GM19467 (cell line): ENCODE results near the gene ZNF80.

Experiments
- ATAC-seq: cut with Tn5 transposase; IDR thresholded peaks from one replicate; pipeline ENCODE4 v1.9.1; 2021; ENCODE audit warnings: mild to moderate bottlenecking, moderate library complexity; ENCODE audit not compliant: unreplicated experiment

Gene ZNF80

DNA sequence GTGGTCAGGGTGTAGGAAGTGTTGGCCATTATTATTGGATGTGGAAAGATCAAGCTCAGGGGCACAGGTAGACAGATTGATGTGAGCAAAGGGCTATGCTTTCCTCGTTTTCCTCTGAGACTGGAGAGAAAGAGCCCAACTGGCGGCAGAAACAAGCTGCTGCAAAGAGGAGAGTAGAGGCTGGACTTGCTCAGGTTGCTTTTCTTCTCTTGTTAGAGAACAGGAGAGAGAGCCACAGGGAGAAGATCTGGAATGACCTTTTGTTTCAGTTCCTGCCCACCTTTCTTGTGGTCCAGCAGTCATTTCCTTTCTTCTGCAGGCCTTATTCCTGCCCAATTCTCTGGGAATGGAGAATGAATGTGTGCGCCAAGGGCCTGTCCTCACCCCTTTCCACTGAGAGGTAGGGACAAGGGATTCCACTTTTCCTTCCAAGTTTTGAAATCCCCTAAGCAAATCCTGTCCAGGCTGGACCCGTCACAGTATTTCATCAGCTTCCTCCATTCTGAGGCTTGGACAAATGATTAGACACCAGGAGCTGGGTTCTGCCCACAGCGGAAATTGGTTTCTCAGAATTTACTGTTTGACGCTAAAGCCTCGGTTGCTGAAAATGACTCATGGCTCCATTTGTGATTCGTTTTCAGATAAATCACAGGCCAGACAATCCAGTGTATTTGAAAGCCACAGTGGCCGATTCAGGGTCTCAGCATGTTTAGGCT, 16.1 kb downstream of the ZNF80 start:
- no peak for ATAC-seq

DNA sequence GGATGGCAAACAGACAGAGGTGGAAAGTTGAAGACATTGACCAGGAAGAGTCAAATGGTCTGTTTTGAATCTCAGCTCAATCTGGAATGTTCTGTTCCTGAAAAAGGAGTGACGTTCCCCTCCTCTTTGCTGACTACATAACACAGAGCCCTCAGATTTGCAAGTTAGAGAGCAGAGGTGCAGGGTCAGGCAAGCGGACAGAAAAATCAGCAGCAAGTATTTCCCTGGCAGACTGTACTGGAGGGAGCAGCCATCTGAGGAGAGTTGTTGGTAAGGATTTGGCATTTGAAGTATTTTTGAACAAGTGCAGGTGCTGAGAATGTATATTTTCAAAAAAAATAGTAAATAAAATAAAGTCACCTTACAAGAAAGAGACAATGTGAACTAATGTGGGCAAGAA, 17.6 kb downstream of the ZNF80 start:
- no peak for ATAC-seq

DNA sequence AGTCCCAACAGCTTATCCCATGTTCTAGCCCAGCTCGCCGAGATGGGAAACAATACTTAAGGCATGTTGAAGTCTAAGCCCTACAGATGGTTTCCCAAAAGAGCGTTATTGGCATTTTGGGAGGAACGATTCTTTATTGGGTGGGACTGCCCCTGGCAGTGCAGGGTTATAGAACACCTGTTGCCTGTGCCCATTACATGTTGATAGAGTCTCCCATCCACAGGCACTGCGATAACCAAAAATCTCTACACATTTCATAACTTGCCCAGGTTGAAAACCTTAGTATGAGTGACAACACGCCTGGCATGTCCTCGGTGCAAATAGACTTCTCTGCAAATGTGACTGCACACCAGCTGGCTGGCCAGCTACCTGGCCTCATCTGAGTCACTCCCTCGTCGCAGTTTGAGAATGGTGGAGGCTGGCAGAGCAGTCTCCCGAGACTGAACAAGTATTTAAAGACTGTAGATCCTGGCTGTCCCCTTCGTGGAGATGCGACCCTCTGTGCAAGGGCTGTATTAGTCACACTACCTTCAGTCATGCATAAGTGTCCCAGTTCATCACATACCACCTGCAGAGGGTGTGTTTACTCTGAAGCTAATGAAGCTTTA, 18.7 kb downstream of the ZNF80 start:
- ATAC-seq = no peak

DNA sequence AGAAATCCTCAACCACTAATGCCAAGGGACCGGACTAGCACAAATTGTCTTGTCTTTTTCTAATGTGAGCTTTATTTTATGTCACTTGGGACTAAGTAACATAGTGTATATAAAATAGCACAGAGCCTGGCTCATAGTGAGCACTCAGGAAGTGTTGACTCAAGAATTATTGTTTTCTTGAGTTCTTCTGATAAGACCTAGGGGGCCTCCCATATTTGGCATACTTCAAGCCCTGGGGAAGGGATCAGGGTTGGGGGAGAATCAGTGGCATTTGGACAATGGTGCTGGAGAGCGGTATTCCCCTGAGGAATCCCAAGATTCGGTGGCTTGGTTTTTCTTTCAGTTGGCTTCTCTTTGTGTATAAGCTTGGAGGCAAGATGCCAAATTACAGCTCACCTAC, 19.4 kb downstream of the ZNF80 start:
- ATAC-seq = no peak

DNA sequence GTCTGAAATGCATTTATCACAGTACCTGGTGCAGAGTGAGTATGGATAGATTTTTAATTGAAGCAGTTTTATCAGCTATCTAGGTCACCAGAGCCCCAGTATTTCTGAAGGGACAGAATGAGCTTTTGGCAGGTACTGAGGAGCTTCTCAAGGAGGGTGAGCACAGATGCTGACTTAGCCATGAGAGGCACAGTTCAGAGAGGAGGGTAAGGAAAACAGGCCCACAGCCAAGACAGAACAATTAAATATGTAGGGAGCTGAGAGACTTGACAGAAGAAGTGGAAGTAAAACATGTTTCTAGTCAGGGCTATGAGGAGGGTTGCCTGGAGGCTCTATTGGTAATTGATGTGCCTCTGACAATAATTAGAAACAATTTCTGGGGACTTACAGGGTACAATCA, 20.1 kb downstream of the ZNF80 start:
- ATAC-seq = no peak

DNA sequence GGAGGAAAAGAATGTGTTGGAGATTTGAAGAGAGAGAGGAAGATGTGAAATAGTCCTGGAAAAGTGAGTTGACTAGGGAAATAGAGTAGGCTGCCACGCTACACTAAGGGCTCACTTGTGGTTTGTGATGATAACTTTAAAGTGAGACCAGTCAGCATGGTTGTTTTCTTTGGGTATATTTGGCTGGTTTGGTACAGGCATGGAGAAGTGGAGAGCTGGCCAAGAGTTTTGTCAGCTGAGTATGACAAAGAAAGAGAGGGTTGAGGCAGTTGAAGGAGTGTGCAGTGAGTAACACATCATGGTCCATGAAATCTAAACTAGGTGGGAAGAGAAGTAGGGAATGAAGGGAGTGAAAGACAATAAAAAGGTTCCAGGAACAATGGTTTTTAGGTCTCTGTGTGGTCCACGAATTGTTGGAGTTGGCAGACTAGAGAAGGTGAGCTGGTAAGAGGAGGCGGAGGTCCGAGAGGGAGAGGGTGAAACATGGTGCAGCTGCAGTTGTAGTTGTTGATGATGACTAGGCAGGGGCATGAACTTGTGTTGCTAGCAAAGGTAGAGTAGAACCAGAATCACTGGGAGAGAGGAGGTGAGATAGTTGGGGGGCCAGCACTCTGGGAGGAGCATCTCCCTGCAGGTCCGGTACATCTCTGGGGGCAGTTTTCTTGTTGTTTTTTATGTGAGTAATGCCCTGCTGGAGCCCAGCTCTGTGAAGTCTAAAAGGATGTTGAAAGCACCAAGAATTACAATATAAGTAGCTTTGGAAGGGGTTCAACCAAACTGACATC, 21.0 kb downstream of the ZNF80 start:
- ATAC-seq = no peak

DNA sequence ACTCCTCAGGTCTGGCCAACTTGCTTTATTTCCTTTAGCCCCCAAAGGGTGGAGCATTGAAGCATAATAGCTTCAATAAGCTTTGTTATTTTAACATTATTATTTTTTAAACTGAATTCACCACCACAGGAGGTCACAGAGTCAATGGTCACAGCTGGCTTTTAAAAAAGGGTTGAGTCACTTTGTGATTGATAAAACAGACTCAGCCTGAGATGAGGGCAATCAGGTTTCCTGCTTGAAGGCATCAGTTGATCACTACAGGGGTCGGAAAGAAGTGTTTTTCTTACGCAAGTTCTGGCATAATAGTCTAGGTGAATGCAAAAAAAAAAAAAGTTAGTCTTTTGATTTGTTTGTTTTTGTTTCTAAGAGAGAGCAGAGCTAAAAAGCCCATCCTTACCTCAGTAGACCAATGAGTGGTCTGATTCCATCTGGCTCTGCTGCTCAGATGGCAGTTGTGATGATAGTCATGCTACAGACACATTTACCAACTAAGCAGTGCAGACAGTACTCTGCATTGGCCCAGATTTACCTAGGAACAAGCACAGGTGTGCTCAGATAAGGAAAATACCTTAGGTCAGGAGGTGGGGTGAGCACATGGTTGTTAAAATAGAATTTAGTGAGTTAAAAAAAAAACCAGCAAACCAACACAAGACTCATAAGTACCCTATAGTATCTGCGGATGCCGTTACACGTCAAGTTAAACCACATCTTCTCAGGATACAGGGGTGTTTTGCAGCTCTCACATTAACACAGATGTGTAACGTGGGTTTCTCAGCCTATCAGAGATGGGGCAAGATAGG, 22.6 kb downstream of the ZNF80 start:
- peak; percentile 11 for ATAC-seq

DNA sequence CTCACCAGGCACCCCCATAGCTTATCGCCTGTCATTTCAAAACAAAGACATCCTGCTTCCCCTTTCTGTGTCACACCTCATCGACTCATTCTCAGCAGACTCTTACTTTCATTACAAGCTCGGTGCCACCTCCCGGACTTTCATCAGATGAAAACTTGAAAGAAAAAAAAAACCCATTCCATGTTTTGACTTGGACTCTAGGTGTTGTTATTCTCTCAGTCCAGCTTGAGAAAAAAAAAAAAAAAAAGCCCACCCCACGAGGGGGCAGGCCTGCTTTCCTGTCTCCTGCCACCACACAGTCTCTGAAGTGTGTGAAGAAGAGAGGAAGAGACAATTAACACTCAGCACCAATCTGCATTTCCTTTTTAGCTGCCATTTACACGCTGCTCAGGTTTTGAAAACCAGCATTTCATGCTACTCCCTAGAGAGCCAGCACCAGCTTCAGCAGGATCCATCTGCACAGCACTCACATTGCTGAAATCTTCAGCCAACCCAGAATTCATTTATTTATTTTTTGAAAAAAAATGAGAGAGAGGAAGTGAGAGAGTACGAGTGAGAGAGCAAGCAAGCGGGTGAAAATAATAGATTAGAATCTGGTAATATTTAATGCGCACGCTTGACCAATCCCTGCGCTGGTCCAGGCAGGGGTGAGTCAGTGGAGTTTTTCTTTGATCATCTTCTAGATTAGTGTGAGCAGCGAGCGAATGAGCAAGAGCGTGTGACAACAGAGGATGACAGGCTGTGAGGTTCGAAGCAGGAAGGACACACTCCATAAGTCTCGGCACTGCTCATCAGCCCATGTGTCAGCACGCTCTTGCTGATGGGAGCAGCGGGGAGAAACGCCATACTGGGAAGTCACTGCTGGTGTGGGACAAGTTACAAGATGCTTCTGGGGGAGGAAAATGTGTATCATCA, 23.5 kb downstream of the ZNF80 start:
- ATAC-seq = peak; percentile 76

DNA sequence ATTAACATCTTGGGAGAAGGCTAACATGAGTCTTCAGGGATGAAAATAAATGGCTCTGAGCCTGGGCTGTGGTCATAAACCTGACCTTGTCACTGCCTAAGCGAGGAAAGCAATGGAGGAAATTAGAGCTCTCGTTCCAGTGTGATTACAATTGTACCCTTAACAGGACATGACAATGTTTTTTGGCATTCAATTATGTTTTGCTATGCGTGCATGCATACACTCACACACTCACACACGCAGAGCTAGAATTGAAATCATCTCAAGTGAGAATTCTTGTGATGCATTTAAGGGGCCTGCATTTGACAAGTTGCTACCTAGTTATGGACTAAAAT, 24.1 kb downstream of the ZNF80 start:
- peak; percentile 8 for ATAC-seq

DNA sequence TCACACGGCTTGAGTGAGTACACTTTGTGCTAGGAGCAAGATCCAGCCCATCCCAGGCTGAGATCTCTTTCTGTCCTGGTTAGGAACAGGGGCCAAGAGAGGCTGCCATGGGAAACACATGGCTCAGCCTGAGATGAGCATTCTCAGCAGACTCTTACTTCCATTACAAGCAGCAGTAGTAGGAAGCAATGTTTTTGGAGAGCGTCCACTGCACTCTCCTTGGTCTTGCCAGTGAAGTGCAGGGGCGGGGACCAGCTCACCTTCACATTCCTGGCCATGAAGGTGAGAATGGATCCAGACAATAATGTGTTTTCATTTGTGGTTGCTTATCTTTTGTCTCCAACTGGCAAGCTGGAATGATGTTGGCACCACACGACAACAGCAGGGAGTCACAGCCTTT, 24.7 kb downstream of the ZNF80 start:
- ATAC-seq = no peak

DNA sequence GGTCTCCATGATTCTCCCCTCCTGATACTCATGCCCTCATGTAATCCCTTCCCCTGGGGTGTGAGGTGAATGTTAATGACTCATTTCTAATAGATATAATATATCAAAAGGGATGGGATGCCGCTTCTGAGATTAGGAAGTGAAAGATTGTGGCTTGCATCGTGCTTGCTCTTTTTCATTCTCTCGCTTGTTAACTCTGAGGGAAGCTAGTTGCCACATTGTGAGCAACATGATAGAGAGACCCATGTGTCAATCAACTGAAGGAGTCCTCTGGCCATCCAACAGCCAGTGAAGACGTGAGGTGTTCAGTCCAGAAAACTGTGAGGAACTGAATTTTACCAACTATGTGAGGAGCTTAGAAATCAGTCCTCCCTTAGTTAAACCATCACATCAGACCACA, 29.6 kb downstream of the ZNF80 start:
- peak; percentile 80 for ATAC-seq

DNA sequence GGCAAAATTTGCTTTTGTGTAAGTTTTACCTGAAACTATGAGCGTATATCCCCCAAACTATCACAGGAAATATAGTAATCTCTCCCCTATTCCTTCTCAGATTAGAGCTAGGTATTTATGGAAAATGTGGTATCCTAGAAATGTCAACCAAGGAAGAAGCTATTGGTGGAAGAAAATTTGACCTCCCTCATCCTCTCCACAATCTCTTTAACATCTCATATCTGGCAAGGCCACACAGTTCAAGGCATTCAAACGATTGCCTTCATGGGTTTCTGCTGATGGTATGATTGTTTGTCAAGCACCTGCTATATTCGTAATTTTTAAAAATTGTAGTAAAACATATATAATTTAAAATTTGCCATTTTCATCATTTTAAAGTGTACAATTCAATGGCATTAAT, 31.0 kb downstream of the ZNF80 start:
- ATAC-seq = no peak

DNA sequence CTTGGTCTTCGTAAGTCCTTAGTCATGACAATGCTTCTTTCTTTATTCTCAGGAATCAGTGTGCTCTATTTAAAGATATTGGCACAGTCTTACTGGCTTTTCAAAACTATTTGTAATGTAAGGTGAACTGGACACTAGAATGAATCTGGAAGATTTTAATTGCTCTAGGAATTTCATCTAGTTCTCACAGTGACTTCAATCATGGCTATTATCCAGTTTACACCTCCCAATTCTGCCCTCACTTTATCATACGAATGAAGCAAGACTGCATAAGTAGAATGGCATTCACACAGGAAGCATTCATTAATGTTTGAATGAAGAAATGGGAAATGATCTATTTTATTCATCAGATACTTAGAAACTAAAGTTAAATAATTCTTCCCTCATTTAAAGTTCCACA, 31.8 kb downstream of the ZNF80 start:
- ATAC-seq = no peak

DNA sequence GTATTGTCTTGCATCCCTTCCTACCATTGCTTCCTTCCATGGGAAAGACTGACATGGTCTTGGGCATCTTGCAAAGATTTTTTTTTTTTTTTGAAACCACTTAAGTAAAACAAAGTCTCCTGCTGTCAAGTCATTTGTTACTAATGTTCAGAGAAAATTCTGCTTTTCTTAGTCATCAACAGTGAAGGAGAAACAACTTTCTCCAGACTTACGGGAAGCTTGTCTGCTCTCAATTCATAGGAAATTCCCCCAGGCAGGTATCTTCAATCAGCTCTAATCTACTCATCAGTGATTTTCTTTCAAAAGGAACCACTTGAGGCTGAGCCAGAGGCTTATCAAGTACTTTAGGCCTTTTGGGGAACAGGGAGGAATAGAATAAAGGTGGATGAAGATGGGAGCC, 42.6 kb downstream of the ZNF80 start:
- no peak for ATAC-seq

DNA sequence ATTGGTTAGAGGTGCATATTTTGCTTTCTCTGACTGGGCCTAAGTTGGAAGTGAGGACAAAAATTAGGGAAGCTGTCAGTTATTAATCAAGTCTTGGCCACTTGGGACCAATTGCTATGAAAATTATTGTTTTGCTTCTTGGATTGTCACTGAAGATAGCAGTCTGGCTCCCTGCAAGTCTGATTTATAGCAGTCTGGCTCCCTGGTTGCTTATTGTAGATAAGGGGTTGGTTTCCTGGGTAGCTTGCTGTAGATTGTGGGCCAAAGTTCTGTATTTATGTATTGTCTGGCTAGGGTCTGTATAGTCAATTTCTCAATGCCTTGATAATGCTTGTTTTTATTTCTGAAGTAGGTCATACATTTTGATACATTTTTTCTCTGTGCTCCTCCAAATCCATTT, 45.2 kb downstream of the ZNF80 start:
- no peak for ATAC-seq

DNA sequence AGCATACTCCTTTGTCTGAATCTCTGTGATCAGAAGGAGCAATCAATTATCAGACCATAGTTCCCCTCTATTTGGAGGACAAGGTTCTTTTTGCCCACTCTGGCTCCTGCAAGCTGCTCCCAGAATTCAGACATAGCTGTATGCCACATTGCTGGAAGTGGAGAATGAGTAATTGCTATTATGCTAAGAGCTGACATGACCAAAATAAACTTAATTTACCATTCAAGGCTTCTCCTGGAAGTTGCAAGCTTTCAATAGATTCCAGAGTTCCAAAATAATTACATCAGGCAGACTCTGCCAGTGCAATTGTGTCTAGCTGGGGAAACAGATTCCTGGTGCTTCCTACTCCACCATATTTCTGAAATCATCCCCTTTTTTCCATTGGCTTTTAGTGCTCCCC, 50.9 kb downstream of the ZNF80 start:
- no peak for ATAC-seq
